NCI-H146 treated with DMSO at 0.1 percent for 48 hours (cell line): ENCODE data around the gene ACSF3.

Experiments
- DNase-seq: peaks from one replicate; lab custom pipeline; 2025; ENCODE audit not compliant: unreplicated experiment; lab: John Stamatoyannopoulos, UW

Gene ACSF3

DNA sequence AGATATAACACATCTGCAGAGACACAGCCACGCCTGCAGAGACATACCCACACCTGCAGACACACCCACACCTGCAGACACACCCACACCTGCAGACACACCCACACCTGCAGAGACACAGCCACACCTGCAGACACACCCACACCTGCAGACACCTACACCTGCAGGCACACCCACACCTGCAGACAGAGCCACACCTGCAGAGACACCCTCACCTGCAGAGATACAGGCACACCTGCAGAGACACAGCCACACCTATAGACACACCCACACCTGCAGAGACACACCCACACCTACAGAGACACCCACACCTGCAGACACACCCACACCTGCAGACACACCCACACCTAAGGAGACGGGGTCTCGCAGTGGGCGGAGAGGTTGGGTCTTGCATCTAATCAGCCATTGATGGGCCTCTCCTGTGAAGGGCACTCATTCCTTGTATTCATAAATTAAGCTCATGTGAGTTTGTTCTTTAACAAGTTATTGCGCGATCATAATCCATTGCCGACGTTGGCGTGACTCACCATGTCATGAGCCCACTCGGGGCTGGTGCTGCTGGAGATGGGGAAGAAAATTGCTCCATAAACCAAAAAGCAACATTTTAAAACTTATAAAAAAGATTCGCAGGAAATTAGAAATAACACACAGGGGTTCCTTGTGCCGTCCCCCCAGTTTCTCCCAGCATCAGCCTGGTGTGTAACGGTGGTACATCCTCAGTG is 49.0 kb downstream of the ACSF3 start:
- no peak for DNase-seq

GRCh38 chr16:89143201-89143741 is 49.6 kb downstream of the ACSF3 start:
- DNase-seq: no peak

DNA sequence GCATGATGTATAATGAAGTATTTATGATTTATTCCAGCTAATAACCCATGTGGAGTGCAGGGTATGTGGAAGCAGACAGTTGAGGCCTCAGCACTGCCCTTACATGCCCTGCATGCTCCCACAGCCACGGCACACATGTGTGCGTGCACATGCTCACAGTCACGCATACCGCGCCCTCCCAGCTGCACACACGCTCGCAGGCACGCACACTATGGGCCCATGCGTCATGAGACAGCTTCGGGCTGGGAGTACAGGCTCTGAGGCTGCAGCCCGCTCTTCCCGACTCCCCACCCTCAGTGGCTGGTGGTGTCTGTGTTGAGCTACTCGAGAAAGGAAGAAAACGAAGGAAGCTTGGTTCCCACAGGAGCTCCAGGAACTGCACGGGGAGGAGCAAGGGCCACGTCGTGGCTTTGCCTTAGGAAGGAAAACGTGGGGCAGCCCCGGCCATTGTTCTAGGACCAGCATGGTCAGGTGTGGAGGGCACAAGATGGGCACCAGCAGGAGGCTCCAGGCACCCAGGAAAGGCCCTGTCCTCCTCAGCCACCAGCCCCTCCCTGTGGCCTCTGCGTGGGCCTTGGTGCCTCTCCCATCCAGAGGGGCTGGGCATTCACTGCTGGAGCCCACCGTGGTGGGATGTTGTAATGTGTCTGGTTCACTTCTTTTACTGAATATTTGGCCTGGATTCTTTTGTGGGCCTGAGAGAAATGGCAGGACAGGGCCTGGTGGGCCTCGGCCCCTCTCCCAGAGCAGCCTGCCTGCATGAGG is 50.4 kb downstream of the ACSF3 start:
- DNase-seq: no peak

- DNase-seq: no peak
Measured at GRCh38 chr16:89144681-89145080, 51.0 kb downstream of the ACSF3 start.

GRCh38 chr16:89145406-89146161 is 51.9 kb downstream of the ACSF3 start:
- DNase-seq: no peak

DNA sequence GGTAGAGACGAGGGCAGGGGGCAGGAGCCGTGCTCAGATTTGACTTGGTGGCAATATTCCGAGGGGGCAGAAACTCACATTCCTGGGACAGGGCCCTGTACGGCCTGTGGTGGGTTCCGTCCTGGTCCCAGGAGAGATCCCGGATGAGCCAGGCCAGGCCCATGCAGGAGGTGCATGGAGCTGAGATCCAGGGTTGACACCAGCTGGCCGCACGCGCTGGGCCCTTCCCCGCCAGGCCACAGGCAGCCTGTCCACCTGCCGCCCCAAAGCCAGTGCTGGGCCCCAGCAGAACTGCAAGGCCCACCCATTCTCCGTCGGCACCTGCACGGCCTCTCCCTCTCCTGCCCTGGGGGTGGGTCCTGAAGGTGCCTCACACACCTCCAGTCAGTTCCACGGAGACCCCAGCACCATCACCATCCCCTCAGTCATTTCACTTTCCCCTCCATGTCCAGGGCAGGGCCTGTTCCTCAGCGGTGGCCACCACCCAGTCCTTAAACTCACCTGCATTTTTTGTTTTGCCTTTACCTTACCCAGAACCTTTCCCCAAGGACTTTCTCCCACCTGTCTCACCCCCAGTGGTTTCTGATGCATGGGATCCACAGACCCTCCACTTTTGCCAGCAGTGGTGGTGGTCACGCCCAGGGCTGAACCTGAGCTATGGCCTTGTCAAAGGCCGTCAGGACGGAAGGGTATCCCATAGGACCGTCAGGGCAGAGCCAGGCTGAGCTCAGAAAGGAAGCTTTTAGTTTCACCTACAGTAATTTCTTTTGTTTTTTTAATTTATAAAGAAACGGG is 52.8 kb downstream of the ACSF3 start:
- no peak for DNase-seq

DNA sequence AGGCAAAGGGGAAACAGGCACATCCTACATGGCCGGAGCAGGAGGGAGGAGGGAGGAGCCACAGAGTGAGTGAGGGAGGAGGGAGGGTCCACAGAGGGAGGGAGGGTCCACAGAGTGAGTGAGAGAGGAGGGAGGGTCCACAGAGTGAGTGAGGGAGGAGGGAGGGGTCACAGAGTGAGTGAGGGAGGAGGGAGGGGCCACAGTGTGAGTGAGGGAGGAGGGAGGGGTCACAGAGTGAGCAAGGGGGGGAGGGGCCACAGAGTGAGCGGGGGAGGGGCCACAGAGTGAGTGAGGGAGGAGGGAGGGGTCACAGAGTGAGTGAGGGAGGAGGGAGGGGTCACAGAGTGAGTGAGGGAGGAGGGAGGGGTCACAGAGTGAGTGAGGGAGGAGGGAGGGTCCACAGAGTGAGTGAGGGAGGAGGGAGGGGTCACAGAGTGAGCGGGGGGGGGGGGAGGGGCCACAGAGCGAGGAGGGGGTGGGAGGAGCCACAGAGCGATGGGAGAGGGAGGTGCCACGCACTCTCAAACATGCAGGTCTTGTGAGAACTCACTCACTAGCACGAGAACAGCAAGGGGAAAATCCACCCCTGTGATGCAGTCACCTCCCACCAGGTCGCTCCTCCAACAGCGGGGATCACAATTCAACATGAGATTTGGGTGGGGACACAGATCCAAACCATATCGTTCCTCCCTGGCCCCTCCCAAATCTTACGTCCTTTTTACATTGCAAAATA is 53.6 kb downstream of the ACSF3 start:
- DNase-seq: no peak

DNA sequence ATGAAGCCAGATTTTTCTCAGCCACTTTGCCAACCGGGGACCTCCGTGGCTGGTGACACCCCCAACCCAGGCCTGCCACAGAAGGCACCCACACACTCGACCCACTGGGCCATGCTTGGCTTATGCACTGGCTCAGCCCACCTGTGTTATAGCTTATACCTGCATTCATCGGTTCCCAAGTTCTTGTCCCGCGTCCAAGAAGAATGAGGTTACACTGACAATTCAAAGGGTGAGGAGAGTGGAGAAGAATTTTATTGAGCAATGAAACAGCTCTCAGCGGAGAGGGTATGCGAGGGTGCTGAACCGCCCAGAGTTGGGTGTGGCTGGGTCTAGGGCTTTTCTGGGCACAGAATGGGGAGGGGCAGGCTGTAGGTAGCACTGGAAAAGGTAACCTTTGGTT is 55.7 kb downstream of the ACSF3 start:
- no peak for DNase-seq

DNA sequence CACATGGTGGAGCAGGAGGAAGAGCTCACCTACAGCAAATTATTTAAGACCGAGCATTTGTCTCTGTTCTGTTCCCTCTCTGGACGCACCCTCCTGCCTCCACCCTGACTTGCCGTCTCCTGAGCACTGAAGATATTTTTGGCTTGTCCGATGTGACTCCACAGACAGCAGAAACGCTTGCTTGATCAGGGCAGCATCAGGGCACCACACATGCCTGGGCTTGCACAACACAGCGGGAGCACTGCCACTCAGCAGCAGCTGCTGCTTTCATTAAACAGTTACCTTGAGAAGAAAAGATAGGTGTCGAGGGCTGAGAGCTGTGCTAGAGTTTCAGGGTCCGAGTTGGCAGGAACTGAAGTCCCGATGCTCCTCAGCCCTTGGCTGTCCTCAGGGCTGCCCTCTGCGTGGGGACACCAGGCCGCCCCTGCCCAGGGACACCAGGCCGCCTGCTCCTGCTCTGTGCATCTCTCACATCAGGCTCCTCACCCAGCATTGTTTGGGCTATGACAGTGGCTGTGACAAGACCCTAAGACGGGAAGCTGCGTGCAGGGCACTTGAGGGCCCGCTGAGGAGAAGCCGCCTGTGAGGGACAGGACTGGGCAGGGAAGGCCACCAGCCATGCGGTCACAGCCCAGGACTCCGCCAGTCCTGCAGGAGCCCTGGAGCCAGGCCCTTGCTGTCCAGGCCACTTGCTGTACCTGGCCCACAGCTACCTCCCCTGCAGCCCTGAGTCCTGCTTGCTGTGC is 56.6 kb downstream of the ACSF3 start:
- no peak for DNase-seq

DNA sequence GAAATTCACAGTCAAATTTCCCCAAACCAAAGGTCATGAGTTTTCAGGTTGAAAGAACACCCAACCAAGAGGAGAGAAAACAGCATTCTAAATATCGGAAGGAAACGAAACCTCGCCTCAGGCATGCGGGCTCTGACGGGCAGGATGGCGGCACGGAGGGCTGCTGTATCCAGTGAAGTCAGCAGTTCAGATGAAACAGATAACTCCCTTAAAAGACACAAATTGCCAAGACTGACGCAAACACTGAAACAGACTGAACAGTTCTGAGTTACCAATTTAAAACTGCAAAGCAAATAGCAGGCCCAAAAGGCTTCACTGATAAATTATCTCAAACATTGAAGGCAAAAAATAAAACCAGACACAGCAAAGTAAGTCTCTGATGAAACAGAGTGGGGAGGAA is 57.3 kb downstream of the ACSF3 start:
- DNase-seq: no peak

DNA sequence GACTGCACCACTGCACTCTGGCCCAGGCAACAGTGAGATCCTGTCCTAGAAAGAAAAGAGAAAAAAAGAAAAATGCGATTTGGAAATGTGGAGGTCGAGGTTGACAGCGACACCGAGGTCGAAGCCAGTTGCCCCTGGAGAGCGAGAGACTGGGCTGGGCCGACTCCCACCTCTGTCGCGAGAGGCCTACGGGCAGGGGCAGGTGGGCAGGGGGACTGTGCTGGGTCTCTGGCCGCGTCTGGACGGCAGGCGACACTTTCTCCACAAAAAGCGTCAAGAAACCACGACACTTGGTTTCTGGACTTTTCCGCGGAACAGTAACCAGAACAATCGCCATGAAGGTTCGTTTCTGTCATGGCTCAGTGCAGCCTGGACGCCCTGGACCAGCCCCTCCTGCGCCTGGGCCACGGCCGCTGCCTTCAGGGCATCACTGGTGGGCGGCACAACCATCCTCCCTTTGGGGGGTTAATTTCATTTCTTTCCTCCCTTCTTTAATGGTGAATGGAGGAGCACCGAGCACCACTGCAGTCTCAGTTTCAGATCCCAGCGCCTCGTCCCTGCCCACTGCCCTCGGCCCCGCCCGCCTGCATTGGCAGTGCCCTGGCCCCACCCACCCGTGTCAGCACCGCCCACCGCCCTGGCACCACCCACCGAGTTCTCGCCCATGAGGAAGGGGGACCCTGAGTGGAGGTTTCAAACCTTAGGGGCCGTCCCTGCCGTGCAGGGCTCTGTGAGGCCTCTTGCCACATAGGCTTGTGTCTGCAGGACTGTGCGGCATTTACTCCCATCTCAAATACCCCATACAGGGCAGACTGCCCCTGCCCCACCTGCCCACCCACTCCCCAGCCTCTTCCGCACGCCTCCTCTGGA is 59.4 kb downstream of the ACSF3 start:
- no peak for DNase-seq

DNA sequence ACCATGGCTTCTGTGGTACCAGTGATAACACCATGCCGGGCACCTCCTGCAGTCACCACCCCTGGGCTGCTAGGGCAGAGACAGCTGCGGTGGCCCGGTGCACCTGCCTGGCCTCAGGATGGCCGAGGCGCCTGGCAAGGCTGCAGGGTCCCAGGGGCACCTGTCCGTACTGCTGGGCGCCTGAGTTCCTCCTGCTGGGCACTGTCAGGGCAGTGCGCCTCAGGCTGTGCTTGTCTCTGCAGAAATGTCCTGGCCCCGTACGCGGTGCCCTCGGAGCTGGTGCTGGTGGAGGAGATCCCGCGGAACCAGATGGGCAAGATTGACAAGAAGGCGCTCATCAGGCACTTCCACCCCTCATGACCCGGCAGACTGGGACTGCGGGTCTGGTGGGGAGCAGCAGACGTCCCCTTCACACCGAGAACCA is 60.2 kb downstream of the ACSF3 start:
- no peak for DNase-seq

GRCh38 chr16:89154390-89155183 is 60.9 kb downstream of the ACSF3 start:
- no peak for DNase-seq

GRCh38 chr16:89155184-89155679 is 61.6 kb downstream of the ACSF3 start:
- no peak for DNase-seq

DNA sequence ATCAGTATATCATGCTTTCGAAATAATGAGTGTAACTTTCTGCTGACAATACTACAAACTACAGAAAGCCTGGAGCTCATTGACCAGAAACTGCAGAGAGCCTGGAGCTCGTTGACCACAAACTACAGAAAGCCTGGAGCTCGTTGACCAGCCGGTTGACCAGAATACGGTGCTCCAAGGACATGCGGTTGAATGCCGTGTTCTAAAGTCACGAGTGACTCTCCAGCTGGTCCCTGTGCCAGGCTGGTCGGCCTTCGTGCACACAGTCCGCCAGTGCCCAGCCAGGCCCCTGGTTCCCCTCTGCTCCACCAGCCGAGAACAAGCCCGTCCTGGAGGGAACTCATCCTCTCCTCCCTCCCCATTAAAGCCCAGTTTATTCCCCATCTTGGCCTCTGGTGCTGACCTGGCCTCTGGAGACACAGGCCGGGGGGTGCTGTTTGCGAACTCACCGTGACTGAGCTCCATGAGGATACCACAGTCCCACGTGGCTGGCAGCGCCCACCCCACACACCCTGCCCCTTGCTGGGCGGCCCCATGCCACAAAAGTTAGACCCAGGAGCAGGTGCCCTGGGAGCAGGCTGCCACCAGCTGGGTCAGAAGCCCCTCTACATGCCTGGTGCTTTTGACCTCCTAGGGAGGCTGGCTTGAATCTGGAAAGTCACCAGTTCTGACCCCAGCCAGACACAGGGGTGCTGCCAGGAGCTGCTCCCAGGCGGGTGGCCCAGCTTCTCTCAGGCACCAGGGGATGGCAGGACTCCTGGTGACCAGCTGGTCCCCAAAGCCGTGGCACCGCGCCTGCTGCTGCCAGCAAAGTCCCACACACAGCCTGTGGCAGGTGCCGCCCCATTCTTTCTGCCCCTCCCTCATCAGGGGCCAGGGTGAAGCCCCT is 62.4 kb downstream of the ACSF3 start:
- no peak for DNase-seq
